AG20443 (cell line): ENCODE measurements around the gene KIF5A.
A peak's percentile ranks its signal among the peaks of the same experiment; 100 is the strongest.
"Not testable (repeated sequence)": the region's sequence is repeated elsewhere in the genome, so short reads cannot be mapped to it uniquely, and the experiment has no call there.

Experiments used
- DNase-seq: peaks from one replicate; pipeline ENCODE4 v3.0.0; 2012; ENCODE audit warnings: low spot score, mixed read lengths

The KIF5A gene

DNA sequence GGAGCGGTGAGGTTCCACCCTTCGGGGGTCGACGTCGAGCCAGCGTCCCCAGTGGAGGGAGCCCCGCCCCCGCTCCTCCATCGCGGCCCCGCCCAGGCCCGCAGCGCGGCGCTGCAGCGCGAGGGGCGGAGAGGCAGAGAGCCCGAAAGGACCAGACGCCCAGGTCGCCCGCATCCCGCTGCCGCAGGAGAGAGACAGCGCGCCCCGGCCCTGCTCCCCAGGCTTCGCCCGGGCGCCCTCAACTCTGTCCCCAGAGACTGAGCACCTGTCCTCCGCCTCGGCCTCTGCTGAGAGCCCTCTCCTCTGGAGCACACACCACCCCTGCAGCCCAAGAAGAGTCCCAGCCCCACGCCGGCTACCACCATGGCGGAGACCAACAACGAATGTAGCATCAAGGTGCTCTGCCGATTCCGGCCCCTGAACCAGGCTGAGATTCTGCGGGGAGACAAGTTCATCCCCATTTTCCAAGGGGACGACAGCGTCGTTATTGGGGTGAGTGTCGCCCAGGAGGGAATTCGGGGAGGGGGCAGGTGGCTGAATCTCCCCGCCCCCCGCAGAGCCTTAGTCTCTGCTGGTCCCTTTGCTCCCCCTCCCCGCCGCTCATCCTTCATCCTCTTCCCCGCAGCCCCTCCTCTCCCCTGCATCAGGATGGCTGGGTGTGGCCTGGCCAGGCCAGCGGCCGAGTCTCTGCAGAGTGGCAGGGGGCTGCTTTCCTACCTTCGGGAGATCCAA is at the start of gene KIF5A:
Gene KIF5A (plus strand): TSS at position 136 of the 732 bp plus-strand sequence. CDS start 228 bp downstream, at position 364.
- DNase-seq, result peak; percentile 80

GRCh38 chr12:57500213-57500612 is 49.6 kb upstream of the KIF5A start:
- no peak for DNase-seq

DNA sequence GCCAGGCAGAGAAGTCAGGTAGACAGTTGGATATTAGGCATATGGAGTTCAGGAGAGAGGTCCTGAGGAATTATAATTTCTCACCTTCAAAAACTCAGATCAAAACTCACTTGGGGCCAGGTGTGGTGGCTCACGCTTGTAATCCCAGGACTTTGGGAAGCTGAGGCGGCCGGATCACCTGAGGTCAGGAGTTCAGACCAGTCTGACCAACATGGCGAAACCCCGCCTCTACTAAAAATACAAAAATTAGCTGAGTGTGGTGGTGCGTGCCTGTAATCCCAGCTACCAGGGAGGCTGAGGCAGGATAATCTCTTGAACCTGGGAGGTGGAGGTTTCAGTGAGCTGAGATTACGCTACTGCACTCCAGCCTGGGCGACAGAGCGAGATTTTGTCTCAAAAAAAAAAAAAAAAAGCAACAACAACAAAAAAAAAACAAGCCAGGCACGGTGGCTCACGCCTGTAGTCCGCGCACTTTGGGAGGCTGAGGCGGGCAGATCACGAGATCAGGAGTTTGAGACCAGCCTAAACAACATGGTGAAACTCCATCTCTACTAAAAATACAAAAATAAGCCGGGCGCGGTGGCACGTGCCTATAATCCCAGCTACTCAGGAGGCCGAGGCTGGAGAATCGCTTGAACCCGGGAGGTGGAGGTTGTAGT is 47.4 kb upstream of the KIF5A start:
- not testable (repeated sequence) for DNase-seq

GRCh38 chr12:57506541-57506940 is 43.3 kb upstream of the KIF5A start:
- DNase-seq, result not testable (repeated sequence)

- not testable (repeated sequence) for DNase-seq
Measured at GRCh38 chr12:57507796-57508195, 42.0 kb upstream of the KIF5A start.

- DNase-seq, result no peak
Measured at GRCh38 chr12:57511161-57511560, 38.7 kb upstream of the KIF5A start.

DNA sequence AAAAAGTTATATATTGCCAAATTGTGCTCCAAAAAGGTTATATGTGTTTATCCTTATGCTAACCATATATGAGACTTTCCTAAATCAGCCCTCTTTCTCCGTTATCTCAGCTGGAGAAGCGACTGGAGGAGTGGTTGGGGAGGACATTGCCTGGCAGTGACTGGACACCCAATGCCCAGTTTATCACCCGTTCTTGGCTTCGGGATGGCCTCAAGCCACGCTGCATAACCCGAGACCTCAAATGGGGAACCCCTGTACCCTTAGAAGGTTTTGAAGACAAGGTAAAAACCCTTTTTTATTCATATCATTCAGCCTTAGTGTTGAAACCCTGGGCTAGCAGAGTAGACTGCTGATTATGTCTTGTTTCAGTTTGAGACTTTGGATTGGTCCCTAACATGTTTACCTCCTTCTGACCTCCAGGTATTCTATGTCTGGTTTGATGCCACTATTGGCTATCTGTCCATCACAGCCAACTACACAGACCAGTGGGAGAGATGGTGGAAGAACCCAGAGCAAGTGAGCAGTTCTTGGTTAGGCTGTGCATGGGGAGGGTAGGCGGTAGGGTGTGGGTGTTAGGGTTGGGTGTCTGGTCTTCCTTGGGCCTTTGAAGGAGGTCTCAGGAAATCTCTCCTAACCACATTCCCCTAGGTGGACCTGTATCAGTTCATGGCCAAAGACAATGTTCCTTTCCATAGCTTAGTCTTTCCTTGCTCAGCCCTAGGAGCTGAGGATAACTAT is 38.1 kb upstream of the KIF5A start:
- DNase-seq, result no peak

GRCh38 chr12:57512665-57513064 is 37.2 kb upstream of the KIF5A start:
- DNase-seq, result no peak

DNA sequence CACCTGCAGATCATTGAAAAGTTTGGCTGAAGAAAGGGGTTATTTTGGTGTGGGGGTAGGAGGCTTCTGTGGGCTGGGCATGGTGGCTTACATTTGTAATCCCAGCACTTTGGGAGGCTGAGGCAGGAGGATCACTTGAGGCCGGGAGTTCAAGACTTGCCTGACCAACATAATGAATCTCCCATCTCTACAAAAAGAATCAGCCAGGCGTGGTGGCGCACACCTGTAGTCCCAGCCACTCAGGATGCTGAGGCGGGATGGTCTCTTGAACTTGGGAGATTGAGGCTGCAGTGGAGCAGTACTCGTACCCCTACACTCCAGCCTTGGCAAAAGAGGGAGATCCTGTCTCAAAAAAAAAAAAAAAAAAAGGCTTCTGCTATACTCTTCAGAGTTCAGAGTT is 36.6 kb upstream of the KIF5A start:
- DNase-seq, result no peak

DNA sequence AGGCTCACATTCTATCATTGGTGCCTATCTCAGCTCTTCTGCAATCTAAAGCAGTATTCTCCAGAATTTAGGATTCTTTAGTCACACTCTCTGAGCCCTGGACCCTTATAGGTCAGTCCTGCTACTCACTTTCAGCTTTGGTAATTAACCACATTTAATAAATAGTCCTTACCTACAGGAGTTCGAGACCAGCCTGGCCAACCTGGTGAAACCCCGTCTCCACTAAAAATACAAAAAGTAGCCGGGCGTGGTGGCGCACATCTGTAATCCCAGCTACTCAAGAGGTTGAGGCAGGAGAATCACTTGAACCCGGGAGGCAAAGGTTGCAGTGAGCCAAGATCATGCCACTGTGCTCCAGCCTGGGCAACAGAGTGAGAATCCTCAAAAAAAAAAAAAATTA is 36.2 kb upstream of the KIF5A start:
- DNase-seq, result not testable (repeated sequence)

GRCh38 chr12:57514246-57514645 is 35.6 kb upstream of the KIF5A start:
- DNase-seq, result not testable (repeated sequence)

DNA sequence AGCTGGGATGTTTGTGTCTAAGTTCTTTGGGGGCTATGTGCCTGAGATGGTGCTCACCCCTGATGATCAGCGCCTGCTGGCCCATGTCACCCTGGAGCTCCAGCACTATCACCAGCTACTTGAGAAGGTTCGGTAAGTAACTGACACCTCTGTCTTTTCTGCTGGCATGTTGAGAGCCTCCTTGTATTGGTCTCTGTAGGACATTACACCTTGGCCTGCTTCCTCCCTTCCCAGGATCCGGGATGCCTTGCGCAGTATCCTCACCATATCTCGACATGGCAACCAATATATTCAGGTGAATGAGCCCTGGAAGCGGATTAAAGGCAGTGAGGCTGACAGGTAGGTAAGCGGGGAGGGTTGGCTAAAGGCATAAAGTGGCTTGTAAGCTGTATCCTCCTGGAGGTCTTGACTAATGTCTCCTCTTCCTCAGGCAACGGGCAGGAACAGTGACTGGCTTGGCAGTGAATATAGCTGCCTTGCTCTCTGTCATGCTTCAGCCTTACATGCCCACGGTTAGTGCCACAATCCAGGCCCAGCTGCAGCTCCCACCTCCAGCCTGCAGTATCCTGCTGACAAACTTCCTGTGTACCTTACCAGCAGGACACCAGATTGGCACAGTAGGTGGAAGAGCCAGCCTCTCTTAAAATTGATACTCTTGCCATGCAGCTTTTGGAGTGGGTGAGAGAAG is 35.0 kb upstream of the KIF5A start:
- no peak for DNase-seq

- DNase-seq, result no peak
Measured at GRCh38 chr12:57515408-57515933, 34.4 kb upstream of the KIF5A start.

DNA sequence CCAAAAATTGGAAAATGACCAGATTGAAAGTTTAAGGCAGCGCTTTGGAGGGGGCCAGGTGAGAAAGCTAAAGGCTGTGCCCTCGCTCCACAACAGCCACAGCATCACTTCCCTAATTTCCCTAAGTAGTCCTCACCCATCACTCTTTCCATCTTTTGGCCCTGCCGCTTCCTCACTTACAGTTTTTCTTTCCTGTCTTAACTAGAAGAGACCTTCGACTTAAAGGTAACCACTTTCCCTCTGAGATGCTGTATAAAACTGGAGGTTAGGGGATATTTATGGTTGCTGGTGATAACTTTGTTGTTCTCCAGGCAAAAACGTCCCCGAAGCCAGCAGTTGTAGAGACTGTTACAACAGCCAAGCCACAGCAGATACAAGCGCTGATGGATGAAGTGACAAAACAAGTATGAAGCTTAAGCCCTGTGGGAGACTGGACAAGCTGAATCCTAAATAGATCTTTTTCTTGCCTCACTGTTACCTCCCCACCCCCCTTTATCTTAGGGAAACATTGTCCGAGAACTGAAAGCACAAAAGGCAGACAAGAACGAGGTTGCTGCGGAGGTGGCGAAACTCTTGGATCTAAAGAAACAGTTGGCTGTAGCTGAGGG is 33.8 kb upstream of the KIF5A start:
- DNase-seq, result no peak

GRCh38 chr12:57516617-57517153 is 33.2 kb upstream of the KIF5A start:
- no peak for DNase-seq

GRCh38 chr12:57517187-57517586 is 32.7 kb upstream of the KIF5A start:
- peak; percentile 59 for DNase-seq

GRCh38 chr12:57517718-57518117 is 32.1 kb upstream of the KIF5A start:
- not testable (repeated sequence) for DNase-seq

- DNase-seq, result no peak
Measured at GRCh38 chr12:57518176-57518919, 31.5 kb upstream of the KIF5A start.

DNA sequence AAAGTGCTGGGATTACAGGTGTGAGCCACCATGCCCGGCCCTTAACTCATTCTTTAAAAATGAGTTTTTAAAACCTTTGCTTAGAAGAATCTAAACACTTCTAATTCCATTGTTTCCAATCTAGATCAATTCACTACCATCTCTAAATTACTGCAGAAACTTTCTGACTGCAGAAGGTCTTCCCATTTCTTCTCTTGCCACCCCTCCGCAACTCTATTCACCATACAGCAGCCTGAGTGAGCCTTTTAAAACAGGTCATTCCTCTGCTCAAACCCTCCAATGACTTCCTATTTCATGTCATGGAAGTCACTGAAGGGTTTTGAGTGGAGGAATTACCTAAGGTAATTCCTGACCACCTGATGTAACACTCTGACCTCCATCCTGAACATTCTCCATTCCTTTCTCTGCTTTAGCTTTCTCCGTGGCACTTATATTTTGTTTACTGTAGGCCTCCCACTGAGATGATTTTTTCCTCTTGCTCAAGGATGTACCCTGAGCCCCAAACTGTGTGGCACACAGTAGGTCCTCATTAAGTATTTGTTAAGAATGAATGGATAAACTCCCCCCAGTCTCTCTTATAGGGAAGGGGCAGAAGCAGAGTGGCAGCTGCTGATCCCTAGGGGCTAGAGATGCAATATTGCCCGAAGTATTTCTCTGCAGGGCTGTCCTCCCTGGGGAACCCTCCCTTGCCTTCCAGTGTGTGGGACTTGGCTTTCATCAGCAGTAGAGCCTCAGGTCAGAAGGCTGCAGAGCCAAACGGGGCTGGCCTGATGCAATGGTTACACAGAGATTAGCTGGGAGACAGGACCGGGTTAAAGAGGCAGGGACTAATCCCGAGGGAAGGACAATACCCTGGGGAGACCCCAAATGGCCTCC is 30.7 kb upstream of the KIF5A start:
- DNase-seq, result no peak

- DNase-seq, result no peak
Measured at GRCh38 chr12:57519796-57520052, 30.1 kb upstream of the KIF5A start.
